H9 (cell line): ENCODE results near the gene SART1. TPM values are rescaled to one million over a fixed set of nuclear protein-coding genes. Genes with fewer than 3 reads are reported as not detected.

Experiments
- DNase-seq: peaks from one replicate; pipeline ENCODE4 v3.0.0-alpha.2; 2017
- H2AFZ ChIP-seq: one replicate; pipeline ENCODE4 v1.6.1; 2013; ENCODE audit warnings: mild to moderate bottlenecking, low read length, control low read depth, moderate library complexity
- H2AK5ac ChIP-seq: 2 replicates; pipeline ENCODE4 v1.6.1; 2013; ENCODE audit warnings: low read length, control low read depth, mixed read lengths; ENCODE audit not compliant: insufficient read length
- H2BK120ac ChIP-seq: one replicate; pipeline ENCODE4 v1.6.1; 2013; ENCODE audit warnings: low read depth, mild to moderate bottlenecking, low read length, control low read depth, inconsistent platforms; ENCODE audit not compliant: poor library complexity, severe bottlenecking
- H2BK12ac ChIP-seq: 2 replicates; pipeline ENCODE4 v1.6.1; 2013; ENCODE audit warnings: low read length, control low read depth, mixed read lengths, low read depth; ENCODE audit not compliant: insufficient read length
- H2BK15ac ChIP-seq: 2 replicates; pipeline ENCODE4 v1.6.1; 2013; ENCODE audit warnings: low read depth, low read length, control low read depth
- H2BK20ac ChIP-seq: one replicate; pipeline ENCODE4 v1.6.1; 2013; ENCODE audit warnings: low read depth, mild to moderate bottlenecking, low read length, control low read depth, inconsistent platforms; ENCODE audit not compliant: poor library complexity, severe bottlenecking
- H2BK5ac ChIP-seq: 2 replicates; pipeline ENCODE4 v1.6.1; 2013; ENCODE audit warnings: low read length, control low read depth, mixed read lengths; ENCODE audit not compliant: insufficient read length
- H3K14ac ChIP-seq: 2 replicates; pipeline ENCODE4 v1.6.1; 2013; ENCODE audit warnings: low read length, control low read depth; ENCODE audit not compliant: insufficient read depth
- H3K18ac ChIP-seq: 2 replicates; pipeline ENCODE4 v1.6.1; 2013; ENCODE audit warnings: low read depth, mild to moderate bottlenecking, mixed read lengths, low read length, control low read depth; ENCODE audit not compliant: insufficient read length
- H3K23ac ChIP-seq: 2 replicates; pipeline ENCODE4 v1.6.1; 2013; ENCODE audit warnings: low read length, control low read depth, mixed read lengths, low read depth; ENCODE audit not compliant: insufficient read length
- H3K23me2 ChIP-seq: 2 replicates; pipeline ENCODE4 v1.6.1; 2013; ENCODE audit warnings: low read depth, mild to moderate bottlenecking, mixed read lengths, low read length, control low read depth; ENCODE audit not compliant: insufficient read length, poor library complexity, severe bottlenecking
- H3K27ac ChIP-seq: 2 replicates; pipeline ENCODE4 v1.5.1; 2013; ENCODE audit warnings: low read length, control low read depth, mixed read lengths, low read depth; ENCODE audit not compliant: insufficient read length
- H3K27me3 ChIP-seq: 2 replicates; pipeline ENCODE4 v1.6.1; 2013; ENCODE audit warnings: low read length, control low read depth, inconsistent platforms; ENCODE audit not compliant: insufficient read depth
- H3K4ac ChIP-seq: 2 replicates; pipeline ENCODE4 v1.6.1; 2013; ENCODE audit warnings: low read depth, mild to moderate bottlenecking, control low read depth, inconsistent platforms, low read length, moderate library complexity
- H3K4me1 ChIP-seq: 2 replicates; pipeline ENCODE4 v1.6.1; 2013; ENCODE audit warnings: low read length, control low read depth, inconsistent platforms; ENCODE audit not compliant: insufficient read depth
- H3K4me2 ChIP-seq: 2 replicates; pipeline ENCODE4 v1.6.1; 2013; ENCODE audit warnings: low read length, control low read depth, mixed read lengths; ENCODE audit not compliant: insufficient read length, insufficient read depth
- H3K56ac ChIP-seq: 2 replicates; pipeline ENCODE4 v1.6.1; 2013; ENCODE audit warnings: low read depth, mild to moderate bottlenecking, mixed read lengths, low read length, control low read depth; ENCODE audit not compliant: insufficient read length
- H3K79me1 ChIP-seq: 2 replicates; pipeline ENCODE4 v1.6.1; 2013; ENCODE audit warnings: low read depth, mild to moderate bottlenecking, moderate library complexity, low read length, control low read depth, inconsistent platforms; ENCODE audit not compliant: insufficient read depth, poor library complexity, severe bottlenecking
- H3K79me2 ChIP-seq: 2 replicates; pipeline ENCODE4 v1.6.1; 2013; ENCODE audit warnings: low read length, control low read depth, inconsistent platforms; ENCODE audit not compliant: insufficient read depth
- H3K9ac ChIP-seq: 2 replicates; pipeline ENCODE4 v1.6.1; 2013; ENCODE audit warnings: low read length, control low read depth, mixed read lengths; ENCODE audit not compliant: insufficient read length; ENCODE audit errors: extremely low read depth
- H3K9me3 ChIP-seq: one replicate; pipeline ENCODE4 v1.6.1; 2013; ENCODE audit warnings: low read depth, low read length, inconsistent platforms; ENCODE audit not compliant: control insufficient read depth
- H3T11ph ChIP-seq: one replicate; pipeline ENCODE4 v1.6.1; 2013; ENCODE audit warnings: mild to moderate bottlenecking, low read length, control low read depth, inconsistent platforms
- H4K20me1 ChIP-seq: one replicate; pipeline ENCODE4 v1.6.1; 2013; ENCODE audit not compliant: control insufficient read depth, insufficient read length, insufficient read depth
- H4K5ac ChIP-seq: 2 replicates; pipeline ENCODE4 v1.6.1; 2013; ENCODE audit warnings: low read depth, mild to moderate bottlenecking, mixed read lengths, low read length, control low read depth; ENCODE audit not compliant: insufficient read length
- H4K8ac ChIP-seq: replicated peaks from 2 replicates; pipeline ENCODE4 v1.6.1; 2013; ENCODE audit warnings: low read length, control low read depth, mixed read lengths, low read depth; ENCODE audit not compliant: insufficient read length
- H4K91ac ChIP-seq: 2 replicates; pipeline ENCODE4 v1.6.1; 2013; ENCODE audit warnings: low read depth, mild to moderate bottlenecking, moderate library complexity, mixed read lengths, low read length, control low read depth; ENCODE audit not compliant: insufficient read length
- H3K27ac Mint-ChIP-seq, 3 experiments: 2 replicates in 2 of 3; 3 replicates in 1 of 3; pipeline ENCODE4 v1.8.0; 2020 to 2021; ENCODE audit warnings: mixed read lengths in 3 of 3, mild to moderate bottlenecking in 1 of 3, moderate library complexity in 1 of 3
- H3K27me3 Mint-ChIP-seq: 2 replicates; pipeline ENCODE4 v1.8.0; 2021; ENCODE audit warnings: low read depth, mild to moderate bottlenecking, moderate library complexity, mixed read lengths
- H3K36me3 Mint-ChIP-seq, 3 experiments: 2 replicates in 2 of 3; 3 replicates in 1 of 3; pipeline ENCODE4 v1.8.0; 2020 to 2021; ENCODE audit warnings: low read depth in 3 of 3, mixed read lengths in 3 of 3; ENCODE audit not compliant: insufficient read depth in 1 of 3
- H3K4me1 Mint-ChIP-seq, 2 experiments: 2 replicates each; pipeline ENCODE4 v1.8.0; 2020; ENCODE audit warnings: mixed read lengths in 2 of 2
- H3K4me3 Mint-ChIP-seq, 2 experiments: 2 replicates in 1 of 2; 3 replicates in 1 of 2; pipeline ENCODE4 v1.8.0; 2020 to 2021; ENCODE audit warnings: mild to moderate bottlenecking in 2 of 2, mixed read lengths in 2 of 2, moderate library complexity in 1 of 2
- H3K9me3 Mint-ChIP-seq, 2 experiments: 2 replicates in 1 of 2; 3 replicates in 1 of 2; pipeline ENCODE4 v1.8.0; 2020; ENCODE audit warnings: mild to moderate bottlenecking in 2 of 2, mixed read lengths in 2 of 2, moderate library complexity in 1 of 2
- WGBS: extraction: QIAGEN DNeasy Blood & Tissue Kit; methylation state at CpG from one replicate; pipeline ENCODE4 v1.1.7; 2013; ENCODE audit warnings: missing lambda C conversion rate, low lambda C conversion rate, mixed read lengths; ENCODE audit not compliant: insufficient read length; ENCODE audit errors: extremely low coverage; 5-methylcytosine and 5-hydroxymethylcytosine counted together
- total RNA-seq: library from RNA; stranded (reverse); gene quantifications from 2 replicates; pipeline ENCODE4 v1.2.1, GENCODE V29; 2021
- TF ChIP-seq, protein P1 (sequence below): fragments of 200-600 bp; sonication (generic); conservative IDR thresholded peaks from 3 replicates; pipeline ENCODE4 v1.8.0; 2021; ENCODE audit warnings: antibody characterized with exemption, mild to moderate bottlenecking

The SART1 gene
- total RNA-seq, 1 experiment from 2014 or later = 52.0 TPM

DNA sequence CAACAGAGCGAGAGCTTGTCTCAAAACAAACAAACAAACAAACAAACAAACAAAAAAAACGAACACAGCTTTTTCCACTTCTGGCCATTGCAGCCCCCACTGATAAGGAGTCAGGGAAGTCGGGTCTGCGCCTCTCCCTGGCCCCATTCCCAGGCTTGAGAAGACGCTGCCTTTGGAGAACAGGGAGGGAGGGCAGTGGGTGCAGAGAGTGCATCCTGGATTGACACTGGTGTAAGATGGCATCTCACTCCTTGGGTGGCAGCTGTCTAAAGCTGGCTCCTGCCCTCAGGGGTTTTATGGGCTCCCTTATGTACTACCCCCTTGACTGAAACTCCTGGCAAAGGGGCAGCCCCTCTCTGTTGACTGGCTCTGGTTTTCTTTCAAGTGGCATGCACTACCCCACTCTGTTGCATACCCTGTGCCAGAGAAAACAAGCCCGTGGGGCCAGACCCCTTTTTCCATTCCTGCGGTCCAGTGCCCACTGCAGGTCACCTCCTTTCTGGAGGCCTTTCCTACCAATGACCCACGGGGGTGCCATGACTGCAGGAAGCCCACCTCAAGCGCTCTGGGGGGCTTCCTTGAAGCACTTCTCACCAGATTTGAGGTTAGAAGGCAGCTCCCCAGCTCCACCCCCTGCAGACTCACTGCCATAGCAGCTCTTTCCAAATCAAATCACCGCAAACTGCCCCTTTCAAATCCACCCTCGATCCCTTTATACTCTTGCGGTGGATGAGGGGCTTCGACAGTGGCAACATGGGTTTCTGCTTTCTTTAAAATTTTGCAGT lies 29.6 kb upstream of the SART1 start:
- no peak overlapping the region for H2BK20ac ChIP-seq
- no peak overlapping the region for H3K18ac ChIP-seq
- no CpG with 5 or more reads among the region's 13 CpGs for WGBS
- no peaks in the 10 kb centered on the region for H3K79me2 ChIP-seq
- no peak overlapping the region for H3K4me2 ChIP-seq
- Mint-ChIP-seq H3K9me3 (no peaks in the 10 kb centered on the region), H3K27me3 (no peaks in the 10 kb centered on the region), H3K27ac (peak overlapping the region in 1 of 3 experiments; percentile 24; a peak in 1 of 7 replicates), H3K4me1 (peaks cover 10 to 36% of the 10 kb centered on the region in 2 experiments), H3K36me3 (no peaks in the 10 kb centered on the region), H3K4me3 (no peak overlapping the region; a peak in 1 of 5 replicates)
- H3K56ac ChIP-seq = no peak overlapping the region
- H4K8ac ChIP-seq = no peak overlapping the region
- H3K4me1 ChIP-seq = no peaks in the 10 kb centered on the region
- H2AFZ ChIP-seq = no peak overlapping the region
- H3T11ph ChIP-seq = no peak overlapping the region
- H3K9me3 ChIP-seq = no peaks in the 10 kb centered on the region
- H2BK120ac ChIP-seq = no peak overlapping the region
- no peaks in the 10 kb centered on the region for H3K79me1 ChIP-seq
- no peak overlapping the region for H4K5ac ChIP-seq
- no peak overlapping the region for H3K27ac ChIP-seq
- no peak overlapping the region for H2AK5ac ChIP-seq
- H4K91ac ChIP-seq = no peak overlapping the region
- H3K14ac ChIP-seq = no peak overlapping the region
- no peak overlapping the region for H3K23ac ChIP-seq
- TF ChIP-seq, protein P1, sequence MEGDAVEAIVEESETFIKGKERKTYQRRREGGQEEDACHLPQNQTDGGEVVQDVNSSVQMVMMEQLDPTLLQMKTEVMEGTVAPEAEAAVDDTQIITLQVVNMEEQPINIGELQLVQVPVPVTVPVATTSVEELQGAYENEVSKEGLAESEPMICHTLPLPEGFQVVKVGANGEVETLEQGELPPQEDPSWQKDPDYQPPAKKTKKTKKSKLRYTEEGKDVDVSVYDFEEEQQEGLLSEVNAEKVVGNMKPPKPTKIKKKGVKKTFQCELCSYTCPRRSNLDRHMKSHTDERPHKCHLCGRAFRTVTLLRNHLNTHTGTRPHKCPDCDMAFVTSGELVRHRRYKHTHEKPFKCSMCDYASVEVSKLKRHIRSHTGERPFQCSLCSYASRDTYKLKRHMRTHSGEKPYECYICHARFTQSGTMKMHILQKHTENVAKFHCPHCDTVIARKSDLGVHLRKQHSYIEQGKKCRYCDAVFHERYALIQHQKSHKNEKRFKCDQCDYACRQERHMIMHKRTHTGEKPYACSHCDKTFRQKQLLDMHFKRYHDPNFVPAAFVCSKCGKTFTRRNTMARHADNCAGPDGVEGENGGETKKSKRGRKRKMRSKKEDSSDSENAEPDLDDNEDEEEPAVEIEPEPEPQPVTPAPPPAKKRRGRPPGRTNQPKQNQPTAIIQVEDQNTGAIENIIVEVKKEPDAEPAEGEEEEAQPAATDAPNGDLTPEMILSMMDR = no peak
- no peak overlapping the region for H2BK15ac ChIP-seq
- DNase-seq = no peak
- H3K9ac ChIP-seq = no peak overlapping the region
- no peaks in the 10 kb centered on the region for H3K27me3 ChIP-seq
- H2BK12ac ChIP-seq = no peak overlapping the region
- H3K23me2 ChIP-seq = no peaks in the 10 kb centered on the region
- H3K4ac ChIP-seq = no peak overlapping the region
- H4K20me1 ChIP-seq = no peaks in the 10 kb centered on the region
- H2BK5ac ChIP-seq = no peak overlapping the region
